HCT116 (cell line): ENCODE results near the gene HIVEP3. TPM values are rescaled to one million over a fixed set of nuclear protein-coding genes. Genes with fewer than 3 reads are reported as not detected.

Source experiments
- ATAC-seq: fragments of 200-7000 bp; cut with Tn5 transposase; 2 replicates; pipeline ENCODE4 v1.9.1; 2020; ENCODE audit warnings: mild to moderate bottlenecking, moderate library complexity
- BruUV-seq: library from RNA; stranded (reverse); fragments of 400-500 nt; replicated peaks from 2 replicates; lab custom pipeline; 2021; lab: Mats Ljungman, UMichigan
- CTCF ChIA-PET: fragments of 300-600 bp; sonication (Branson Sonifier 250); formaldehyde crosslinking; loops from one replicate; lab custom pipeline; 2021; ENCODE audit warnings: antibody characterized with exemption; lab: Charles Lee
- POLR2A ChIA-PET: fragments of 300-600, 350-600 bp; sonication (Branson Sonifier 250); formaldehyde crosslinking; loops from one replicate; lab custom pipeline; 2021; ENCODE audit warnings: antibody characterized with exemption; lab: Charles Lee
- RAD21 ChIA-PET, 2 experiments: fragments of 300-600 bp; sonication (Branson Sonifier 250); formaldehyde crosslinking; loops; one replicate each; lab custom pipeline; 2023; ENCODE audit warnings: low total read pairs in 2 of 2; ENCODE audit not compliant: uncharacterized antibody in 2 of 2, unreplicated experiment in 2 of 2, low non-redundant PET in 1 of 2; lab: Charles Lee
- DNase-seq: peaks from one replicate; pipeline ENCODE4 v3.0.0-alpha.2; 2010; ENCODE audit warnings: low read depth, low spot score
- H2AFZ ChIP-seq: fragments of 200-600 bp; shearing (Covaris generic), sonication (generic); 2 replicates; pipeline ENCODE4 v1.6.1; 2017; ENCODE audit warnings: low read depth, mixed run types, mixed read lengths, antibody characterized with exemption, low read length; ENCODE audit not compliant: poor library complexity, severe bottlenecking
- H3K27ac ChIP-seq: 2 replicates; pipeline ENCODE4 v1.5.1; 2012; ENCODE audit warnings: low read depth, low read length
- H3K27me3 ChIP-seq: fragments of 200-600 bp; sonication (generic); 2 replicates; pipeline ENCODE4 v1.6.1; 2016; ENCODE audit warnings: mixed run types, low read length, mixed read lengths; ENCODE audit not compliant: insufficient read depth
- H3K36me3 ChIP-seq, 2 experiments: fragments of 200-500 bp in 1 of 2; fragments of 200-600 bp in 1 of 2; sonication (Bioruptor generic) in 1 of 2; sonication (generic) in 1 of 2; 2 replicates each; pipeline versions ENCODE4 v1.5.1 to v1.6.1; 2014 to 2016; ENCODE audit warnings: low read length in 2 of 2, inconsistent platforms in 1 of 2, mixed read lengths in 1 of 2, mixed run types in 1 of 2; ENCODE audit not compliant: insufficient read depth in 2 of 2, control insufficient read depth in 1 of 2
- H3K4me1 ChIP-seq, 2 experiments: fragments of 200-600 bp in 1 of 2; sonication (generic) in 1 of 2; 2 replicates each; pipeline versions ENCODE4 v1.5.1 to v1.6.1; 2012 to 2017; ENCODE audit warnings: low read length in 2 of 2, inconsistent platforms in 1 of 2, mild to moderate bottlenecking in 1 of 2, mixed read lengths in 1 of 2, mixed run types in 1 of 2, moderate library complexity in 1 of 2; ENCODE audit not compliant: insufficient read depth in 2 of 2, control insufficient read depth in 1 of 2
- H3K4me2 ChIP-seq: fragments of 200-600 bp; sonication (generic); 2 replicates; pipeline ENCODE4 v1.6.1; 2017; ENCODE audit warnings: mixed run types, low read length, mixed read lengths
- H3K4me3 ChIP-seq, 2 experiments: fragments of 200-600 bp in 1 of 2; sonication (generic) in 1 of 2; replicated peaks in 1 of 2; 2 replicates each; pipeline ENCODE4 v1.5.1; 2011 to 2016; ENCODE audit warnings: low read length in 2 of 2, control low read depth in 1 of 2, low read depth in 1 of 2, mild to moderate bottlenecking in 1 of 2, mixed read lengths in 1 of 2, mixed run types in 1 of 2
- H3K79me2 ChIP-seq: fragments of 200-600 bp; sonication (generic); 2 replicates; pipeline ENCODE4 v1.6.1; 2017; ENCODE audit warnings: mild to moderate bottlenecking, mixed run types, low read length, moderate library complexity, mixed read lengths; ENCODE audit not compliant: insufficient read depth
- H3K9ac ChIP-seq: fragments of 200-600 bp; sonication (generic); 2 replicates; pipeline ENCODE4 v1.6.1; 2016; ENCODE audit warnings: low read length, mixed read lengths
- H3K9me2 ChIP-seq: fragments of 200-600 bp; sonication (generic), shearing (Covaris generic); 2 replicates; pipeline ENCODE4 v1.6.1; 2017; ENCODE audit warnings: mixed run types, mild to moderate bottlenecking, moderate library complexity; ENCODE audit not compliant: insufficient read depth
- H3K9me3 ChIP-seq, 2 experiments: fragments of 200-500 bp in 1 of 2; fragments of 200-600 bp in 1 of 2; sonication (Bioruptor generic) in 1 of 2; sonication (generic) in 1 of 2; 2 replicates each; pipeline ENCODE4 v1.6.1; 2014 to 2017; ENCODE audit warnings: low read length in 2 of 2, mixed read lengths in 2 of 2, inconsistent platforms in 1 of 2, low read depth in 1 of 2, mild to moderate bottlenecking in 1 of 2, mixed run types in 1 of 2, moderate library complexity in 1 of 2; ENCODE audit not compliant: control insufficient read depth in 1 of 2, insufficient read depth in 1 of 2
- H4K20me1 ChIP-seq: fragments of 200-600 bp; sonication (generic), shearing (Covaris generic); 2 replicates; pipeline ENCODE4 v1.6.1; 2017; ENCODE audit warnings: mixed run types, mild to moderate bottlenecking, moderate library complexity; ENCODE audit not compliant: insufficient read depth
- CBX3 ChIP-seq: IDR thresholded peaks from 2 replicates; pipeline ENCODE4 v1.6.1; 2012; ENCODE audit warnings: low read depth
- CEBPB ChIP-seq: IDR thresholded peaks from 2 replicates; pipeline ENCODE4 v1.6.1; 2012; ENCODE audit warnings: low read depth
- EGR1 ChIP-seq: IDR thresholded peaks from 2 replicates; pipeline ENCODE4 v1.6.1; 2012; ENCODE audit warnings: low read depth
- ELF1 ChIP-seq: IDR thresholded peaks from 2 replicates; pipeline ENCODE4 v1.6.1; 2012; ENCODE audit warnings: low read depth, borderline replicate concordance
- EZH2 ChIP-seq: fragments of 200-600 bp; sonication (generic); IDR thresholded peaks from 2 replicates; pipeline ENCODE4 v1.6.1; 2017; ENCODE audit warnings: antibody characterized with exemption, mixed run types
- EZH2phosphoT487 ChIP-seq: fragments of 200-600 bp; IDR thresholded peaks from 2 replicates; pipeline ENCODE4 v1.6.1; 2018; ENCODE audit warnings: antibody characterized with exemption, borderline replicate concordance
- FOSL1 ChIP-seq: IDR thresholded peaks from 2 replicates; pipeline ENCODE4 v1.6.1; 2012; ENCODE audit warnings: low read depth
- JUND ChIP-seq: IDR thresholded peaks from 2 replicates; pipeline ENCODE4 v1.6.1; 2012
- POLR2AphosphoS5 ChIP-seq: IDR thresholded peaks from 2 replicates; pipeline ENCODE4 v1.6.1; 2011; ENCODE audit warnings: mild to moderate bottlenecking, low read depth, low read length, moderate library complexity
- RAD21 ChIP-seq: IDR thresholded peaks from 2 replicates; pipeline ENCODE4 v1.6.1; 2012; ENCODE audit warnings: low read depth, mild to moderate bottlenecking
- SIN3A ChIP-seq: IDR thresholded peaks from 2 replicates; pipeline ENCODE4 v1.6.1; 2012; ENCODE audit warnings: low read depth
- SP1 ChIP-seq: IDR thresholded peaks from 2 replicates; pipeline ENCODE4 v1.6.1; 2012; ENCODE audit warnings: low read depth
- SRF ChIP-seq: IDR thresholded peaks from 2 replicates; pipeline ENCODE4 v1.6.1; 2012; ENCODE audit warnings: low read depth
- TCF7L2 ChIP-seq: IDR thresholded peaks from 2 replicates; pipeline ENCODE4 v1.7.0; 2011; ENCODE audit warnings: borderline replicate concordance, inconsistent platforms; ENCODE audit not compliant: insufficient read depth, insufficient read length; ENCODE audit errors: extremely low read depth
- ZFX ChIP-seq: fragments of 450-650 bp; IDR thresholded peaks from 2 replicates; pipeline ENCODE4 v1.6.1; 2017
- ZNF274 ChIP-seq: fragments of 200-500 bp; sonication (Bioruptor generic); IDR thresholded peaks from 2 replicates; pipeline ENCODE4 v1.6.1; 2014; ENCODE audit warnings: mild to moderate bottlenecking, low read depth, low read length, inconsistent platforms
- intact Hi-C: fragments of 100-400 bp; cut with micrococcal nuclease; formaldehyde crosslinking; loops from 2 replicates; pipeline ENCODE4 v1.10.0; 2022
- total RNA-seq: library from RNA; stranded (reverse); gene quantifications from one replicate; pipeline ENCODE4 v1.2.1, GENCODE V29; 2021; ENCODE audit not compliant: unreplicated experiment
- TF ChIP-seq, protein P1 (sequence below): IDR thresholded peaks from 2 replicates; pipeline ENCODE4 v1.6.1; 2012
- TF ChIP-seq, protein P2 (sequence below): IDR thresholded peaks from 2 replicates; pipeline ENCODE4 v1.6.1; 2011; ENCODE audit warnings: mild to moderate bottlenecking, low read length, moderate library complexity; ENCODE audit not compliant: insufficient replicate concordance; ENCODE audit errors: extremely low read depth
- TF ChIP-seq, protein P3 (sequence below): IDR thresholded peaks from 2 replicates; pipeline ENCODE4 v1.6.1; 2012; ENCODE audit warnings: low read depth
- TF ChIP-seq, protein P4 (sequence below), 3 experiments: fragments of 200-600 bp in 1 of 3; sonication (generic) in 1 of 3; IDR thresholded peaks in 2 of 3; conservative IDR thresholded peaks in 1 of 3; 2 replicates each; pipeline ENCODE4 v1.5.1; 2012 to 2017; ENCODE audit warnings: low read depth in 2 of 3, low read length in 2 of 3, antibody characterized with exemption in 1 of 3, borderline replicate concordance in 1 of 3, control low read depth in 1 of 3, mild to moderate bottlenecking in 1 of 3, mixed read lengths in 1 of 3, mixed run types in 1 of 3, moderate library complexity in 1 of 3; ENCODE audit not compliant: insufficient read depth in 1 of 3

The HIVEP3 gene
- total RNA-seq, 1 experiment from 2014 or later, result 7.1 TPM

DNA sequence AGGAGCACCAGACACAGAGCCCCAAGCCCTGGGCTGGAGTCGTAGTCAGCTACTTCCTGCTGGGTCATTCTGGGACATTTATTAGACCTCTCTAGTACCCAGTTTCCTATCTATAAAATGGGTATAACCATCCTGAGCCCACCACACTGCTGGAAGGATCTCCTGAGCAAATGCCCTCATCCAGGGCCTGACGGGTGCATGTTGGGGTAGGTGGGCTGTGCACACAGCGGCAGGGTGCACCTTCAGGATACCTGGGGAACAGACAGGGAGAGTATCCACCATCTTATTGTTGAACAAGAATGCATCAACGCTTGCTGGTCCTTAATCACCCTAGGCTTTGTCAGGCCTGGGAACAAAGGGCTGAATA, 191.0 kb downstream of the HIVEP3 start:
- Histone ChIP-seq H3K79me2 (no peaks in the 10 kb centered on the region), H4K20me1 (no peaks in the 10 kb centered on the region), H3K36me3 (no peaks in the 10 kb centered on the region), H3K4me3 (no peak overlapping the region), H3K9ac (no peak overlapping the region), H3K9me3 (no peaks in the 10 kb centered on the region), H2AFZ (no peak overlapping the region), H3K9me2 (no peaks in the 10 kb centered on the region), H3K27me3 (peaks cover 9% of the 10 kb centered on the region; the same call in 1 of the 2 replicates)
- ChIA-PET CTCF (no interaction called here), POLR2A (no interaction called here), RAD21 (no interaction called here)
- DNase-seq, result no peak
- TF ChIP-seq SRF (no peak), SIN3A (no peak), ELF1 (no peak), EZH2phosphoT487 (no peak), POLR2AphosphoS5 (no peak), CEBPB (no peak), EGR1 (no peak), RAD21 (no peak), TCF7L2 (no peak), JUND (no peak), ZFX (no peak), CBX3 (no peak), ZNF274 (no peak), EZH2 (no peak), SP1 (no peak), FOSL1 (no peak)
- TF ChIP-seq, protein P1, sequence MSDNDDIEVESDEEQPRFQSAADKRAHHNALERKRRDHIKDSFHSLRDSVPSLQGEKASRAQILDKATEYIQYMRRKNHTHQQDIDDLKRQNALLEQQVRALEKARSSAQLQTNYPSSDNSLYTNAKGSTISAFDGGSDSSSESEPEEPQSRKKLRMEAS, result no peak
- TF ChIP-seq, protein P2, sequence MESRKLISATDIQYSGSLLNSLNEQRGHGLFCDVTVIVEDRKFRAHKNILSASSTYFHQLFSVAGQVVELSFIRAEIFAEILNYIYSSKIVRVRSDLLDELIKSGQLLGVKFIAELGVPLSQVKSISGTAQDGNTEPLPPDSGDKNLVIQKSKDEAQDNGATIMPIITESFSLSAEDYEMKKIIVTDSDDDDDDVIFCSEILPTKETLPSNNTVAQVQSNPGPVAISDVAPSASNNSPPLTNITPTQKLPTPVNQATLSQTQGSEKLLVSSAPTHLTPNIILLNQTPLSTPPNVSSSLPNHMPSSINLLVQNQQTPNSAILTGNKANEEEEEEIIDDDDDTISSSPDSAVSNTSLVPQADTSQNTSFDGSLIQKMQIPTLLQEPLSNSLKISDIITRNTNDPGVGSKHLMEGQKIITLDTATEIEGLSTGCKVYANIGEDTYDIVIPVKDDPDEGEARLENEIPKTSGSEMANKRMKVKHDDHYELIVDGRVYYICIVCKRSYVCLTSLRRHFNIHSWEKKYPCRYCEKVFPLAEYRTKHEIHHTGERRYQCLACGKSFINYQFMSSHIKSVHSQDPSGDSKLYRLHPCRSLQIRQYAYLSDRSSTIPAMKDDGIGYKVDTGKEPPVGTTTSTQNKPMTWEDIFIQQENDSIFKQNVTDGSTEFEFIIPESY, result no peak
- TF ChIP-seq, protein P3, sequence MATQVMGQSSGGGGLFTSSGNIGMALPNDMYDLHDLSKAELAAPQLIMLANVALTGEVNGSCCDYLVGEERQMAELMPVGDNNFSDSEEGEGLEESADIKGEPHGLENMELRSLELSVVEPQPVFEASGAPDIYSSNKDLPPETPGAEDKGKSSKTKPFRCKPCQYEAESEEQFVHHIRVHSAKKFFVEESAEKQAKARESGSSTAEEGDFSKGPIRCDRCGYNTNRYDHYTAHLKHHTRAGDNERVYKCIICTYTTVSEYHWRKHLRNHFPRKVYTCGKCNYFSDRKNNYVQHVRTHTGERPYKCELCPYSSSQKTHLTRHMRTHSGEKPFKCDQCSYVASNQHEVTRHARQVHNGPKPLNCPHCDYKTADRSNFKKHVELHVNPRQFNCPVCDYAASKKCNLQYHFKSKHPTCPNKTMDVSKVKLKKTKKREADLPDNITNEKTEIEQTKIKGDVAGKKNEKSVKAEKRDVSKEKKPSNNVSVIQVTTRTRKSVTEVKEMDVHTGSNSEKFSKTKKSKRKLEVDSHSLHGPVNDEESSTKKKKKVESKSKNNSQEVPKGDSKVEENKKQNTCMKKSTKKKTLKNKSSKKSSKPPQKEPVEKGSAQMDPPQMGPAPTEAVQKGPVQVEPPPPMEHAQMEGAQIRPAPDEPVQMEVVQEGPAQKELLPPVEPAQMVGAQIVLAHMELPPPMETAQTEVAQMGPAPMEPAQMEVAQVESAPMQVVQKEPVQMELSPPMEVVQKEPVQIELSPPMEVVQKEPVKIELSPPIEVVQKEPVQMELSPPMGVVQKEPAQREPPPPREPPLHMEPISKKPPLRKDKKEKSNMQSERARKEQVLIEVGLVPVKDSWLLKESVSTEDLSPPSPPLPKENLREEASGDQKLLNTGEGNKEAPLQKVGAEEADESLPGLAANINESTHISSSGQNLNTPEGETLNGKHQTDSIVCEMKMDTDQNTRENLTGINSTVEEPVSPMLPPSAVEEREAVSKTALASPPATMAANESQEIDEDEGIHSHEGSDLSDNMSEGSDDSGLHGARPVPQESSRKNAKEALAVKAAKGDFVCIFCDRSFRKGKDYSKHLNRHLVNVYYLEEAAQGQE, result no peak
- TF ChIP-seq, protein P4, sequence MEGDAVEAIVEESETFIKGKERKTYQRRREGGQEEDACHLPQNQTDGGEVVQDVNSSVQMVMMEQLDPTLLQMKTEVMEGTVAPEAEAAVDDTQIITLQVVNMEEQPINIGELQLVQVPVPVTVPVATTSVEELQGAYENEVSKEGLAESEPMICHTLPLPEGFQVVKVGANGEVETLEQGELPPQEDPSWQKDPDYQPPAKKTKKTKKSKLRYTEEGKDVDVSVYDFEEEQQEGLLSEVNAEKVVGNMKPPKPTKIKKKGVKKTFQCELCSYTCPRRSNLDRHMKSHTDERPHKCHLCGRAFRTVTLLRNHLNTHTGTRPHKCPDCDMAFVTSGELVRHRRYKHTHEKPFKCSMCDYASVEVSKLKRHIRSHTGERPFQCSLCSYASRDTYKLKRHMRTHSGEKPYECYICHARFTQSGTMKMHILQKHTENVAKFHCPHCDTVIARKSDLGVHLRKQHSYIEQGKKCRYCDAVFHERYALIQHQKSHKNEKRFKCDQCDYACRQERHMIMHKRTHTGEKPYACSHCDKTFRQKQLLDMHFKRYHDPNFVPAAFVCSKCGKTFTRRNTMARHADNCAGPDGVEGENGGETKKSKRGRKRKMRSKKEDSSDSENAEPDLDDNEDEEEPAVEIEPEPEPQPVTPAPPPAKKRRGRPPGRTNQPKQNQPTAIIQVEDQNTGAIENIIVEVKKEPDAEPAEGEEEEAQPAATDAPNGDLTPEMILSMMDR (IDR thresholded peaks at IDR 0.05 in 2 of 3, conservative IDR thresholded peaks at IDR 0.05 in 1 of 3; ENCODE audit: borderline replicate concordance in 1 of 3, insufficient read depth in 1 of 3, low read depth in 2 of 3, low read length in 2 of 3), result no peak
- TF ChIP-seq, all 23 proteins: peak for 0
- H3K27ac ChIP-seq, result no peak overlapping the region
- intact Hi-C loops, result no loop called here
- H3K4me1 ChIP-seq, result no peaks in the 10 kb centered on the region
- no peak overlapping the region for H3K4me2 ChIP-seq
- no peak for ATAC-seq
- BruUV-seq, result no TSS peak
